Stomach (tissue), 19 donors: ENCODE measurements around the gene ZFP28. TPM values are rescaled to one million over a fixed set of nuclear protein-coding genes. Genes with fewer than 3 reads are reported as not detected.

ENCODE experiments used
- DNase-seq, 2 donors: peaks; one replicate each; pipeline versions ENCODE4 v3.0.0 to v3.0.0-alpha.2; 2013 to 2019
- H3K27ac ChIP-seq, 5 donors: fragments of 200-600 bp in 4 of 5; sonication (generic) in 4 of 5; one replicate each; pipeline ENCODE4 v1.5.1; 2013 to 2019; ENCODE audit warnings: mild to moderate bottlenecking in 1 of 5, moderate library complexity in 1 of 5
- H3K27me3 ChIP-seq, 3 donors: fragments of 200-600 bp; sonication (generic); one replicate each; pipeline ENCODE4 v1.5.1; 2017 to 2019; ENCODE audit warnings: mixed run types in 1 of 3
- H3K36me3 ChIP-seq, 4 donors: fragments of 200-600 bp; sonication (generic); 1 replicate in 3 of 4; 2 replicates in 1 of 4; pipeline ENCODE4 v1.5.1; 2016 to 2019
- H3K4me1 ChIP-seq, 4 donors: fragments of 200-600 bp; sonication (generic); one replicate each; pipeline ENCODE4 v1.5.1; 2016 to 2019
- H3K4me3 ChIP-seq, 4 donors: fragments of 200-600 bp; sonication (generic) in 3 of 4; one replicate each; pipeline ENCODE4 v1.5.1; 2016 to 2019; ENCODE audit warnings: mild to moderate bottlenecking in 1 of 4
- H3K9me3 ChIP-seq, 4 donors: fragments of 200-600 bp; sonication (generic); one replicate each; pipeline ENCODE4 v1.5.1; 2016 to 2019
- CTCF ChIP-seq, 7 experiments: fragments of 450-650 bp in 4 of 7; fragments of 200-600 bp in 3 of 7; sonication (generic) in 3 of 7; IDR thresholded peaks; one replicate each; pipeline ENCODE4 v1.5.1; 2016 to 2019; ENCODE audit warnings: antibody characterized with exemption in 7 of 7, control low read depth in 2 of 7, mild to moderate bottlenecking in 1 of 7
- EP300 ChIP-seq: sonication (generic); formaldehyde crosslinking; IDR thresholded peaks from one replicate; pipeline ENCODE4 v1.6.1; 2017; ENCODE audit warnings: antibody characterized with exemption
- POLR2A ChIP-seq, 4 donors: fragments of 450-650 bp; IDR thresholded peaks; one replicate each; pipeline ENCODE4 v1.6.1; 2016; ENCODE audit warnings: antibody characterized with exemption in 4 of 4, control low read depth in 2 of 4, mild to moderate bottlenecking in 1 of 4, moderate library complexity in 1 of 4
- POLR2AphosphoS5 ChIP-seq, 3 donors: sonication (generic); formaldehyde crosslinking; IDR thresholded peaks; one replicate each; pipeline ENCODE4 v1.6.1; 2016; ENCODE audit warnings: antibody characterized with exemption in 3 of 3
- WGBS, 5 donors: extraction: QIAGEN DNeasy Blood & Tissue Kit in 3 of 5; methylation state at CpG; one replicate each; pipeline versions ENCODE4 v1.1.5 to v1.1.7; 2013 to 2018; 5-methylcytosine and 5-hydroxymethylcytosine counted together
- intact Hi-C: fragments of 100-400 bp; cut with DNase I; formaldehyde crosslinking; loops from one replicate; pipeline ENCODE4 v1.15.1; 2023; ENCODE audit warnings: low total_unique reads
- long read RNA-seq, 10 donors: transcript quantifications; one replicate each; lab custom pipeline, GENCODE V29; 2026
- polyA plus RNA-seq, 3 donors: library from polyadenylated mRNA; stranded (reverse); fragments of 200-250 nt; gene quantifications; one replicate each; pipeline ENCODE4 v1.2.3, GENCODE V29; 2013
- total RNA-seq, 5 donors: library from RNA; depleted of rRNA; stranded (reverse); fragments of >200 nt; gene quantifications; one replicate each; pipeline versions ENCODE4 v1.1.0 to v1.2.3, GENCODE V29; 2014 to 2016
- donor health status: healthy with polysubstance abuse.
- donor health status: Bipolar disorder and iron deficiency.
- donor health status: healthy.

Gene ZFP28
- 10 to 100 TPM in 2 of 5 donors, 1 to 10 TPM in 3; 3.2 to 83.4 (median 9.9) TPM for total RNA-seq
- 1 to 10 TPM; 1.6 to 3.5 (median 3.1) TPM for polyA plus RNA-seq
- long read RNA-seq, donor 1: 0 reads
- long read RNA-seq, donor 2, partial matches to known transcripts: 0 of 2 reads
- long read RNA-seq, donor 2, other reads (novel, unspliced or antisense): 0 of 2 reads
- long read RNA-seq, donor 3, full-length matches to known transcripts: 1 of 1 reads
- long read RNA-seq, donor 3, partial matches to known transcripts: 0 of 1 reads
- long read RNA-seq, donor 3, other reads (novel, unspliced or antisense): 0 of 1 reads
- long read RNA-seq, donor 4: 0 reads
- long read RNA-seq, donor 5, partial matches to known transcripts: 0 of 1 reads
- long read RNA-seq, donor 5, other reads (novel, unspliced or antisense): 0 of 1 reads
- long read RNA-seq, donor 6, full-length matches to known transcripts: 4 of 4 reads
- long read RNA-seq, donor 6, partial matches to known transcripts: 0 of 4 reads
- long read RNA-seq, donor 6, other reads (novel, unspliced or antisense): 0 of 4 reads
- long read RNA-seq, donor 7, full-length matches to known transcripts: 1 of 1 reads
- long read RNA-seq, donor 7, partial matches to known transcripts: 0 of 1 reads
- long read RNA-seq, donor 7, other reads (novel, unspliced or antisense): 0 of 1 reads
- long read RNA-seq, donor 8: 0 reads
- long read RNA-seq, donor 9, partial matches to known transcripts: 0 of 1 reads
- long read RNA-seq, donor 9, other reads (novel, unspliced or antisense): 0 of 1 reads
- long read RNA-seq, donor 10, full-length matches to known transcripts: 2 of 2 reads
- long read RNA-seq, donor 10, partial matches to known transcripts: 0 of 2 reads
- long read RNA-seq, donor 10, other reads (novel, unspliced or antisense): 0 of 2 reads

- no peak for TF ChIP-seq POLR2AphosphoS5 (IDR thresholded peaks at IDR 0.05)
- Histone ChIP-seq H3K27me3 (no peaks in the 10 kb centered on the region), H3K4me1 (peaks cover 16 to 24% (median 20%) of the 10 kb centered on the region in 4 donors), H3K36me3 (peaks cover 5 to 43% (median 31%) of the 10 kb centered on the region in 4 donors), H3K27ac (peak within 1 kb of the TSS; percentile 85 to 99 (median 94)), H3K4me3 (peak within 1 kb of the TSS; percentile 63 to 83 (median 75)), H3K9me3 (peaks cover 12 to 90% (median 60%) of the 10 kb centered on the region in 4 donors)
- WGBS, 5 donors: 1 to 7% (median 1%) methylated on average over 2 to 56 of the region's 65 CpGs
- DNase-seq: no peak
- intact Hi-C loops: no loop called here
These were observed at the start of gene ZFP28 for GRCh38 chr19:56538761-56539263. Gene ZFP28 (plus strand): TSS chr19:56538948. CDS start chr19:56539019, 71 bp downstream.

- Histone ChIP-seq H3K4me1 (no peaks in the 10 kb centered on the region), H3K4me3 (no peak overlapping the region), H3K27ac (no peak overlapping the region), H3K36me3 (peaks cover 0 to 70% (median 18%) of the 10 kb centered on the region in 4 donors), H3K27me3 (no peaks in the 10 kb centered on the region), H3K9me3 (peaks cover 0 to 98% (median 83%) of the 10 kb centered on the region in 4 donors)
- no peak for DNase-seq
- TF ChIP-seq CTCF (IDR thresholded peaks at IDR 0.05) (no peak), POLR2A (IDR thresholded peaks at IDR 0.05) (no peak), POLR2AphosphoS5 (IDR thresholded peaks at IDR 0.05) (no peak), EP300 (no peak)
- WGBS, 5 donors: 76 to 87% (median 85%) methylated on average over 3 of the region's 3 CpGs
- intact Hi-C loops: no loop called here
These were observed 47.3 kb upstream of the ZFP28 start for GRCh38 chr19:56491399-56491798.

- peaks cover 0 to 78% (median 37%) of the 10 kb centered on the region in 4 donors for H3K9me3 ChIP-seq
- whole genome bisulfite sequencing, 5 donors: 88 to 99% (median 95%) methylated on average over 2 of the region's 2 CpGs
- H3K36me3 ChIP-seq: peaks cover 0 to 10% (median 0%) of the 10 kb centered on the region in 4 donors
- no peak overlapping the region for H3K27ac ChIP-seq
- H3K4me3 ChIP-seq: no peak overlapping the region
- DNase-seq: no peak
- intact Hi-C loops: no loop called here
- H3K4me1 ChIP-seq: peaks cover 7 to 16% (median 14%) of the 10 kb centered on the region in 4 donors
- no peaks in the 10 kb centered on the region for H3K27me3 ChIP-seq
- TF ChIP-seq CTCF (IDR thresholded peaks at IDR 0.05): no peak
- TF ChIP-seq EP300: no peak
- TF ChIP-seq POLR2AphosphoS5 (IDR thresholded peaks at IDR 0.05): no peak
- TF ChIP-seq POLR2A (IDR thresholded peaks at IDR 0.05): no peak
These were observed 34.2 kb upstream of the ZFP28 start for GRCh38 chr19:56504581-56504980.

- TF ChIP-seq POLR2A (IDR thresholded peaks at IDR 0.05) (no peak), CTCF (IDR thresholded peaks at IDR 0.05) (no peak), POLR2AphosphoS5 (IDR thresholded peaks at IDR 0.05) (peak; percentile 20 to 80 (median 51)), EP300 (no peak)
- intact Hi-C loops: no loop called here
- H3K36me3 ChIP-seq: peaks cover 0 to 17% (median 9%) of the 10 kb centered on the region in 4 donors
- peak; percentile 97 to 100 for DNase-seq
- peak within 1 kb of the TSS; percentile 90 to 97 (median 95) for H3K27ac ChIP-seq
- peaks cover 0 to 70% (median 33%) of the 10 kb centered on the region in 4 donors for H3K9me3 ChIP-seq
- no peaks in the 10 kb centered on the region for H3K27me3 ChIP-seq
- 2 to 5% (median 4%) methylated on average over 23 to 74 of the region's 74 CpGs for WGBS, 5 donors
- peak within 1 kb of the TSS; percentile 57 to 76 (median 68) for H3K4me3 ChIP-seq
- peaks cover 7 to 16% (median 14%) of the 10 kb centered on the region in 4 donors for H3K4me1 ChIP-seq
These were observed 31.1 kb upstream of the ZFP28 start, which contains the start of gene ZNF471 for GRCh38 chr19:56507446-56508289. Gene ZNF471 (plus strand): TSS chr19:56507855. CDS start chr19:56511572, 3,717 bp downstream.
